Choroid plexus epithelial cell (primary cell): ENCODE results near the gene ICE2.
A peak's percentile ranks its signal among the peaks of the same experiment; 100 is the strongest.

Experiments
- DNase-seq: peaks from one replicate; pipeline ENCODE4 v3.0.0-alpha.2; 2010; ENCODE audit warnings: low read depth
- H3K4me3 ChIP-seq: 2 replicates; pipeline ENCODE4 v1.5.1; 2011; ENCODE audit warnings: low read depth, mild to moderate bottlenecking, control low read depth, low read length, moderate library complexity
- TF ChIP-seq, protein P1 (sequence below): conservative IDR thresholded peaks from 2 replicates; pipeline ENCODE4 v1.5.1; 2011; ENCODE audit warnings: low read depth, mild to moderate bottlenecking, control low read depth, inconsistent platforms, low read length, moderate library complexity

ICE2 gene

DNA sequence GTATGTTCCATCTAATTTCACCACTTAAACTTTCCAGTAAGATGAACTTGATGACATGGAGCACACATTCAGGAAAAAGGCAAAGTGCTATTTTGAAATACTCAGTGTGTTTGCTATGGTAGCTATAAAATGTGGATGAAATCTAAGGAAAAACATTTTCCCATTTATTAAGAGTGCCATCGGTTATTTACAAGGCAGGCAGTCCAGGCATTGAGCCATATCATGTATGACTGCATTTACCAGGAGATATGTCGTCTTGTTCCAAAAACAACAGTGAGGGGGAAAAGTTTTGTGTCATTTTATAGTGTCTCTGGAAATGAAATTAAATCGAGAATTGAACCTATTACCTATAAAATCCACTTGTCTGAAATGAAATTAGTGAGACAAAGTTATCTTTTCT, 94.9 kb downstream of the ICE2 start:
- DNase-seq, result no peak
- TF ChIP-seq, protein P1, sequence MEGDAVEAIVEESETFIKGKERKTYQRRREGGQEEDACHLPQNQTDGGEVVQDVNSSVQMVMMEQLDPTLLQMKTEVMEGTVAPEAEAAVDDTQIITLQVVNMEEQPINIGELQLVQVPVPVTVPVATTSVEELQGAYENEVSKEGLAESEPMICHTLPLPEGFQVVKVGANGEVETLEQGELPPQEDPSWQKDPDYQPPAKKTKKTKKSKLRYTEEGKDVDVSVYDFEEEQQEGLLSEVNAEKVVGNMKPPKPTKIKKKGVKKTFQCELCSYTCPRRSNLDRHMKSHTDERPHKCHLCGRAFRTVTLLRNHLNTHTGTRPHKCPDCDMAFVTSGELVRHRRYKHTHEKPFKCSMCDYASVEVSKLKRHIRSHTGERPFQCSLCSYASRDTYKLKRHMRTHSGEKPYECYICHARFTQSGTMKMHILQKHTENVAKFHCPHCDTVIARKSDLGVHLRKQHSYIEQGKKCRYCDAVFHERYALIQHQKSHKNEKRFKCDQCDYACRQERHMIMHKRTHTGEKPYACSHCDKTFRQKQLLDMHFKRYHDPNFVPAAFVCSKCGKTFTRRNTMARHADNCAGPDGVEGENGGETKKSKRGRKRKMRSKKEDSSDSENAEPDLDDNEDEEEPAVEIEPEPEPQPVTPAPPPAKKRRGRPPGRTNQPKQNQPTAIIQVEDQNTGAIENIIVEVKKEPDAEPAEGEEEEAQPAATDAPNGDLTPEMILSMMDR, result no peak
- no peak overlapping the region for H3K4me3 ChIP-seq

DNA sequence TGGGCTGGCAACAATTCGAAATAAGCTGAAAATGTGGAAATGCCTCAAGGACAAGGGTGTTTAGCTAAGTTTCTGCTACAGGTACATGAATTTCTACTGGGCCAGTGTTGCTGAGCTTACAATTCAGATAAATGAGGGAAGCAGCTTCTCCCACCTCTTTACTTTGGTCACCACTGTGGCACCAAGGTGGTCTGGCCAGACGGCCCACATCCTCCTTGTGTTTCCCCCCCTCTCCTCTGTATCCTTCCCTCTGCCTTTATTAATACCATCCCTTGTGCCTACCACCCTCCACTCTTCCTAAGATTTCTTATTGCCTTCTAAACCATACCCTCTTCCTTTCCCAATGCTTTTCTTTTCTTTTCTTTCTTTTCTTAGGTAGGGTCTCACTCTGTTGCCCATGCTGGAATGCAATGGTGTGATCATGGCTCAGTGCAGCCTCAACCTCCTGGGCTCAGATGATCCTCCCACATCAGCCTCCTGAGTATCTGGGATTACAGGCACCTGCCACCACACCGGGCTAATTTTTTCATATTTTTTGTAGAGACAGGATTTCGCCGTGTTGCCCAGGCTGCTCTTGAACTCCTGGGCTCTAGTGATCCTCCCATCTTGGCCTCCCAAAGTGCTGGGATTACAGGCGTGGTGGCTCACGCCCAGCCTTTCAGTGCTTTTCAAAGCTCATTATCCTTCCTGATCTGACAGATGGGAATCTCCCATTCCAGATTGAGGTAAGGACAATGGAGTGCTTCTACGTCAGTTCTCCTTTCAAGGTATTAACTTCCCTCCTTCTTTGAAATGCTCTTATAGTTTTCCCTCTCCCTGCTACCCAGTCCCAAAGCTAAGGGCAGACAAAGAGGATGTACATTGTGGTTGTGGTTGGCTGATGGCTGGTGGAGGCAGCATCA, 95.9 kb downstream of the ICE2 start:
- no peak for DNase-seq
- H3K4me3 ChIP-seq, result no peak overlapping the region
- TF ChIP-seq, protein P1, result no peak

- no peak overlapping the region for H3K4me3 ChIP-seq
- no peak for DNase-seq
- TF ChIP-seq, protein P1, result no peak
Observed at GRCh38 chr15:60381148-60381788, 97.7 kb downstream of the ICE2 start.

DNA sequence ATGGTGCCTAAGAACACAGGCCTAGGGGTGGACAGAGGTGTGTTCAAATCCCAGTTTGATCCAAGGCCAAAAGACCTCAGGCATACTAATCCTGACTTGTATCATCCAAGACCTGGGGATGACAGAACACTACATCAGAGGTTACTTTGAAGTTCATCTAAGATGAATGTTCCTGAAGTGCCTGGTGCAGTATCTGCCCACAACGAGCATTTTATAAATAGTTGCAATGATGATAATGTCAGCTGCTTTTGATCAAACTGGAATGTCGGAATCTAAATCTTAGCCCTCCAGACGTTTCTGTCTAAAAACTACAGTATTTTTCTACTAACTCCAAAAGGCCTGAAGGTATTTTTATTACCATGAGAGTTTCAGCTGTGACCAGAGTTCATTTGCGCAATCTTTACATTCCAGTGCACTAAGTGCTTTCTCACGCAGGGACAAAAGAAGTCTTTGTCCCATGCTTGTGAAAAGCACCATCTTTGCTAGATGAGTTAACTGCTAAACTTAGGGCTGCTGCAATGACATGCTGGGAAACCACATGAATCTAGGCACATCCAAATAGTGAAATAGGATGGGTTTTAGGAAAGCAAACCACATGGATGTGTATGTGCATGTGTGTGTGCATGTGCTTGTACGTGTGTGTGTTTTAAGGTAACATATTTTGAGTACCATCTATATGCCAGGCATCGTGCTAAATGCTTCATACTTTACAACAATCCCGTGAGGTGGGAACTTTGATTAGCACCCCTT, 99.2 kb downstream of the ICE2 start:
- no peak overlapping the region for H3K4me3 ChIP-seq
- TF ChIP-seq, protein P1, result no peak
- DNase-seq, result peak; percentile 92

DNA sequence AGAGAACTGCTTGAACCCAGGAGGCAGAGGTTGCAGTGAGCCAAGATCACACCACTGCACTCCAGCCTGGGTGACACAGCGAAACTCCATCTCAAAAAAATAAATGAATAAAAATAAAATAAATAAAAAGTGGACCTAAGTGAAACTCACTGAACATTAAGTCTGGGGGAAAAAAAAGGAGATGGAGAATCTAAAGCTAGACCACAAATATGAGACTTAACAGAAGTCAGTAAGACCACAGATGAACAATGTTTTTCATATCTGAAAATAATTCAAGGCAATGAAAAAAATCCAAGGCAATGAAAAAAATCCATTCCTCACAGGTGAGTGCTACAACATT, 99.8 kb downstream of the ICE2 start:
- TF ChIP-seq, protein P1, result no peak
- no peak overlapping the region for H3K4me3 ChIP-seq
- DNase-seq, result peak; percentile 60

DNA sequence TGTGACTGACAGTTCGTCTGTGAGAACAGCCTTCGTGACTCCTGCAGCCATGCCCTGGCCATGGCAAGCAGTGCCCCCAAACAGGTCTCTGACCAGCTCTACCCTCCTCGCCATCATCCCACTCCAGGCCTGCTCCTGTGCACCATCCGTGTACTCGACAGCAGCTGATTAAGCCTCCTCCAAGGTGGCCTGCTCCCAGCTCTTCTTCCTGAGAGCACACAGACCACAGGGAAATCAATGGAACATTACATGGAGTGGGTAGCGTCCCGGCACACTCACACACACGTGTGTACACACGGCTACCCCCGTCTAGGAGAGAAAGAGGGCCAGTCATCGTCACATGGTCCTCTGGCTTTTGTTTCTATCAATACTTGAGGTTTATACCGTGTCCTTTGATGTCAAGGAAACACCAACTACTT, 102.3 kb downstream of the ICE2 start:
- no peak for DNase-seq
- TF ChIP-seq, protein P1, result no peak
- H3K4me3 ChIP-seq, result no peak overlapping the region
